ENCODE data around the gene MIA. TPM values are rescaled to one million over a fixed set of nuclear protein-coding genes. Genes with fewer than 3 reads are reported as not detected.

The MIA gene
- total RNA-seq, 2 donors from 2014 or later = 1.0 to 3.6 TPM

- TF ChIP-seq, protein P1, sequence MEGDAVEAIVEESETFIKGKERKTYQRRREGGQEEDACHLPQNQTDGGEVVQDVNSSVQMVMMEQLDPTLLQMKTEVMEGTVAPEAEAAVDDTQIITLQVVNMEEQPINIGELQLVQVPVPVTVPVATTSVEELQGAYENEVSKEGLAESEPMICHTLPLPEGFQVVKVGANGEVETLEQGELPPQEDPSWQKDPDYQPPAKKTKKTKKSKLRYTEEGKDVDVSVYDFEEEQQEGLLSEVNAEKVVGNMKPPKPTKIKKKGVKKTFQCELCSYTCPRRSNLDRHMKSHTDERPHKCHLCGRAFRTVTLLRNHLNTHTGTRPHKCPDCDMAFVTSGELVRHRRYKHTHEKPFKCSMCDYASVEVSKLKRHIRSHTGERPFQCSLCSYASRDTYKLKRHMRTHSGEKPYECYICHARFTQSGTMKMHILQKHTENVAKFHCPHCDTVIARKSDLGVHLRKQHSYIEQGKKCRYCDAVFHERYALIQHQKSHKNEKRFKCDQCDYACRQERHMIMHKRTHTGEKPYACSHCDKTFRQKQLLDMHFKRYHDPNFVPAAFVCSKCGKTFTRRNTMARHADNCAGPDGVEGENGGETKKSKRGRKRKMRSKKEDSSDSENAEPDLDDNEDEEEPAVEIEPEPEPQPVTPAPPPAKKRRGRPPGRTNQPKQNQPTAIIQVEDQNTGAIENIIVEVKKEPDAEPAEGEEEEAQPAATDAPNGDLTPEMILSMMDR (IDR thresholded peaks at IDR 0.05) = no peak
- H3K9ac ChIP-seq (ENCODE audit: low read depth in 2 of 2, low read length in 2 of 2) = peak overlapping the region; percentile 60 to 65
- peak; percentile 82 for DNase-seq
- H3K4me1 ChIP-seq = peaks cover 10% of the 10 kb centered on the region
- intact Hi-C loops (cut with DNase I) = no loop called here
- no peaks in the 10 kb centered on the region for H3K9me3 ChIP-seq
- H3K36me3 ChIP-seq = peaks cover 4% of the 10 kb centered on the region
- peak overlapping the region; percentile 86 for H3K27ac ChIP-seq
- no peaks in the 10 kb centered on the region for H3K27me3 ChIP-seq
- peak overlapping the region; percentile 4 for H3K4me3 ChIP-seq
Observed at GRCh38 chr19:40754611-40755247, 20.6 kb upstream of the MIA start.

- H3K27ac ChIP-seq = peak overlapping the region; percentile 86
- no peak for DNase-seq
- no peaks in the 10 kb centered on the region for H3K27me3 ChIP-seq
- peaks cover 7% of the 10 kb centered on the region for H3K36me3 ChIP-seq
- TF ChIP-seq, protein P1 (IDR thresholded peaks at IDR 0.05) = no peak
- intact Hi-C loops (cut with DNase I) = no loop called here
- H3K9ac ChIP-seq (ENCODE audit: low read depth in 2 of 2, low read length in 2 of 2) = no peak overlapping the region
- H3K4me3 ChIP-seq = no peak overlapping the region
- H3K4me1 ChIP-seq = peaks cover 10% of the 10 kb centered on the region
- H3K9me3 ChIP-seq = no peaks in the 10 kb centered on the region
Observed at GRCh38 chr19:40755248-40755624, 20.1 kb upstream of the MIA start.

- Histone ChIP-seq H3K4me1 (peaks cover 10% of the 10 kb centered on the region), H3K36me3 (peaks cover 12% of the 10 kb centered on the region), H3K27me3 (no peaks in the 10 kb centered on the region), H3K4me3 (no peak overlapping the region), H3K27ac (no peak overlapping the region), H3K9ac (ENCODE audit: low read depth in 2 of 2, low read length in 2 of 2) (no peak overlapping the region), H3K9me3 (no peaks in the 10 kb centered on the region)
- DNase-seq = no peak
- TF ChIP-seq, protein P1 (IDR thresholded peaks at IDR 0.05) = no peak
- intact Hi-C loops (cut with DNase I) = no loop called here
Observed at GRCh38 chr19:40755791-40756190, 19.5 kb upstream of the MIA start.

DNA sequence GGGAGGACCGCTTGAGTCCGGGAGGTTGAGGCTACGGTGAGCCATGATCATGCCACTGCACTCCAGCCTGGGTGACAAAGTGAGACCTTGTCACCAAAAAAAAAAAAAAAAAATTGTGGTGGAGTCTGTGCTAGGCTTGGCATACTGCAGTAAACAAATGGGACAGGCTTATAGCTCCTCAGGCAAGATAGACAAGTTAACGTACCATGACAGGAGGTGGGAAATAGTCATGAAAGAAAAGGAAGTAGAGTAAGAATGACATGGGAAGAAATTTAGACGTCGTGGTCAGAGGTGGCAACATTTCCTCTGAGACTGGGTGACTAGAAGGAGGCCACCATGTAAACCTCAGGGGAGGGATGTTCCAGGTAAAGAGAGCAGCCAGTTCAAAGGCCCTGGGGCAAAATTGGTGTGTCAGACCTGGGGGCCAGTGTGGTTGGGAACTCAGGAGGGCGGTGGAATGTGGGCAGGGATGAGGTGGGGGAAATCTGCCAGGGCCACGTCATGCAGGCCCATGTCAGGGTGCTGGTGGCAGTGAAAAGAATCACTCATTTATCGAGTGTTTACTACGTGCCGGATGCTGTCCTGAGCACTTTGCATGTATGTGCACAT lies 18.7 kb upstream of the MIA start:
- intact Hi-C loops (cut with DNase I) = no loop called here
- Histone ChIP-seq H3K4me1 (peaks cover 10% of the 10 kb centered on the region), H3K9me3 (no peaks in the 10 kb centered on the region), H3K9ac (ENCODE audit: low read depth in 2 of 2, low read length in 2 of 2) (no peak overlapping the region), H3K27me3 (no peaks in the 10 kb centered on the region), H3K4me3 (no peak overlapping the region), H3K36me3 (peaks cover 15% of the 10 kb centered on the region), H3K27ac (no peak overlapping the region)
- TF ChIP-seq, protein P1 (IDR thresholded peaks at IDR 0.05) = no peak
- no peak for DNase-seq

GRCh38 chr19:40758491-40758890 lies 16.8 kb upstream of the MIA start:
- TF ChIP-seq, protein P1 (IDR thresholded peaks at IDR 0.05) = no peak
- H3K4me1 ChIP-seq = peaks cover 10% of the 10 kb centered on the region
- no peaks in the 10 kb centered on the region for H3K27me3 ChIP-seq
- H3K36me3 ChIP-seq = peaks cover 29% of the 10 kb centered on the region
- H3K9me3 ChIP-seq = no peaks in the 10 kb centered on the region
- H3K4me3 ChIP-seq = no peak overlapping the region
- H3K9ac ChIP-seq (ENCODE audit: low read depth in 2 of 2, low read length in 2 of 2) = no peak overlapping the region
- no peak for DNase-seq
- no peak overlapping the region for H3K27ac ChIP-seq
- intact Hi-C loops (cut with DNase I) = no loop called here
